Neural progenitor cell (in vitro differentiated cells): Measurements from ENCODE around the gene DCUN1D1. TPM values are rescaled to one million over a fixed set of nuclear protein-coding genes. Genes with fewer than 3 reads are reported as not detected.

Source experiments
- DNase-seq: peaks from one replicate; pipeline ENCODE4 v3.0.0-alpha.2; 2016; ENCODE audit warnings: low spot score
- H2AFZ ChIP-seq: fragments of 200-600 bp; sonication (generic); replicated peaks from 2 replicates; pipeline ENCODE4 v1.6.1; 2016; ENCODE audit warnings: antibody characterized with exemption
- H3F3A ChIP-seq: fragments of 200-600 bp; sonication (generic); 2 replicates; pipeline ENCODE4 v1.6.1; 2016; ENCODE audit warnings: antibody characterized with exemption, low read depth
- H3K27ac ChIP-seq: fragments of 200-600 bp; sonication (generic); 2 replicates; pipeline ENCODE4 v1.5.1; 2016; ENCODE audit warnings: mild to moderate bottlenecking
- H3K27me3 ChIP-seq: fragments of 200-600 bp; sonication (generic); 2 replicates; pipeline ENCODE4 v1.6.1; 2016; ENCODE audit warnings: mild to moderate bottlenecking, moderate library complexity
- H3K36me3 ChIP-seq: fragments of 200-600 bp; sonication (generic); 2 replicates; pipeline ENCODE4 v1.5.1; 2016
- H3K4me1 ChIP-seq: fragments of 200-600 bp; sonication (generic); 2 replicates; pipeline ENCODE4 v1.6.1; 2016; ENCODE audit warnings: mixed run types
- H3K4me2 ChIP-seq: fragments of 200-600 bp; sonication (generic); 2 replicates; pipeline ENCODE4 v1.6.1; 2016
- H3K4me3 ChIP-seq: fragments of 200-600 bp; sonication (generic); 2 replicates; pipeline ENCODE4 v1.5.1; 2016
- H3K79me2 ChIP-seq: fragments of 200-600 bp; sonication (generic); 2 replicates; pipeline ENCODE4 v1.6.1; 2016; ENCODE audit warnings: low read depth
- H3K9ac ChIP-seq: fragments of 200-600 bp; sonication (generic); 2 replicates; pipeline ENCODE4 v1.6.1; 2016
- H3K9me3 ChIP-seq: fragments of 200-600 bp; sonication (generic); 2 replicates; pipeline ENCODE4 v1.5.1; 2016; ENCODE audit warnings: low read depth
- H4K20me1 ChIP-seq: fragments of 200-600 bp; sonication (generic); 2 replicates; pipeline ENCODE4 v1.6.1; 2016; ENCODE audit warnings: low read depth
- H3K27ac Mint-ChIP-seq: 3 replicates; pipeline ENCODE4 v1.8.0; 2021; ENCODE audit warnings: mixed read lengths
- H3K27me3 Mint-ChIP-seq: 2 replicates; pipeline ENCODE4 v1.8.0; 2022; ENCODE audit warnings: low read depth, mild to moderate bottlenecking, inconsistent platforms, moderate library complexity, mixed read lengths; ENCODE audit not compliant: insufficient read depth
- H3K36me3 Mint-ChIP-seq: 3 replicates; pipeline ENCODE4 v1.8.0; 2021; ENCODE audit warnings: mixed read lengths
- H3K4me1 Mint-ChIP-seq: 3 replicates; pipeline ENCODE4 v1.8.0; 2021; ENCODE audit warnings: mixed read lengths
- H3K4me3 Mint-ChIP-seq: 3 replicates; pipeline ENCODE4 v1.8.0; 2021; ENCODE audit warnings: mild to moderate bottlenecking, moderate library complexity, mixed read lengths
- H3K9me3 Mint-ChIP-seq: 3 replicates; pipeline ENCODE4 v1.8.0; 2020; ENCODE audit warnings: mixed read lengths
- EZH2 ChIP-seq: fragments of 200-600 bp; sonication (generic); IDR thresholded peaks from 2 replicates; pipeline ENCODE4 v1.6.1; 2017; ENCODE audit warnings: antibody characterized with exemption, mild to moderate bottlenecking, moderate library complexity
- EZH2phosphoT487 ChIP-seq: fragments of 200-600 bp; sonication (generic); IDR thresholded peaks from 2 replicates; pipeline ENCODE4 v1.6.1; 2017; ENCODE audit warnings: antibody characterized with exemption
- total RNA-seq: library from RNA; depleted of rRNA; stranded (reverse); fragments of >200 nt; gene quantifications from 2 replicates; pipeline ENCODE4 v1.2.3, GENCODE V29; 2015; ENCODE audit warnings: low replicate concordance
- TF ChIP-seq, protein P1 (sequence below): fragments of 200-600 bp; sonication (generic); IDR thresholded peaks from 2 replicates; pipeline ENCODE4 v1.5.1; 2017; ENCODE audit warnings: antibody characterized with exemption, mild to moderate bottlenecking

The DCUN1D1 gene
- total RNA-seq, 1 donor from 2014 or later = 63.6 TPM

DNA sequence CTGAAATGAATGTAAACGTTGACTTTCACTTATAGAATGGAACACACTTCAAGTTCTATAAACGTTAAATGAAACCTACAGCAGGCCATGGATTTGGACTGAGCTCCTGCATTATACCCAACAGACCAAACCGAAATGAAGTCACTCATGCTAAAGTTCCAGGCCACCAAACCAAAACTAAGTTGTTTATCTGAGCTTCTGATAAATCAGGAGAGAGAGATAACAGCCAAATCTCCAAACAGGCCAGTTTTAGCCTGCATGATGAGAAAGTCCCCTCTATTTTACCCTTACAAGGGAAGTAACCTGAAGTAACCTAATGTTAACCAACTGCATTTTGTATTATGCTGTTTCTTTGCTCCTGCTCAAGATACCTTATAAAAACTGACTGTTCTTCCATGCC is 44.5 kb downstream of the DCUN1D1 start:
- H3K36me3 Mint-ChIP-seq = peaks cover 8% of the 10 kb centered on the region
- no peaks in the 10 kb centered on the region for H3K79me2 ChIP-seq
- no peak overlapping the region for H3K4me3 Mint-ChIP-seq

DNA sequence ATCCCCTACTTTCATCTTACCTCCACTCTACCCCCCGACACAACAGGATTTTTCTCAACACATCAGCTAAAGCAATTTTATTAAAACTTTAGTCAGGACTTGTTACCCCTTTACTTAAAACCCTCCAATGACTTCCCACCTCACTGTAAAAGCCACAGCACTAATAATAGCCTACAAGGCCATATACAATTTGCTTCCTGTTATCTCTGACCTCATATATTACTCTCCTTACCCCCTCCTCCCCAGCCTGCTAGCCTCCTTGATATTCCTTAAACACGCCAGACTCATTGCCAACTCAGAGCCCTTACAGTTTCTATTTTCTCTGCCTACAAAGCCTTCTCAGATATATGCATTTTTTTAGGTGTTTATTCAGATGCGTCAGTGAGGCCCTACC is 54.4 kb downstream of the DCUN1D1 start:
- H3K4me1 ChIP-seq = no peaks in the 10 kb centered on the region
- no peaks in the 10 kb centered on the region for H3F3A ChIP-seq
- H3K4me1 Mint-ChIP-seq = no peaks in the 10 kb centered on the region
- H3K9me3 ChIP-seq = no peaks in the 10 kb centered on the region
- H3K4me3 ChIP-seq = no peak overlapping the region
- no peak overlapping the region for H3K4me2 ChIP-seq
- no peaks in the 10 kb centered on the region for H3K79me2 ChIP-seq
- H2AFZ ChIP-seq = no peak overlapping the region
- H3K9me3 Mint-ChIP-seq = no peaks in the 10 kb centered on the region
- TF ChIP-seq EZH2 = no peak
- TF ChIP-seq, protein P1, sequence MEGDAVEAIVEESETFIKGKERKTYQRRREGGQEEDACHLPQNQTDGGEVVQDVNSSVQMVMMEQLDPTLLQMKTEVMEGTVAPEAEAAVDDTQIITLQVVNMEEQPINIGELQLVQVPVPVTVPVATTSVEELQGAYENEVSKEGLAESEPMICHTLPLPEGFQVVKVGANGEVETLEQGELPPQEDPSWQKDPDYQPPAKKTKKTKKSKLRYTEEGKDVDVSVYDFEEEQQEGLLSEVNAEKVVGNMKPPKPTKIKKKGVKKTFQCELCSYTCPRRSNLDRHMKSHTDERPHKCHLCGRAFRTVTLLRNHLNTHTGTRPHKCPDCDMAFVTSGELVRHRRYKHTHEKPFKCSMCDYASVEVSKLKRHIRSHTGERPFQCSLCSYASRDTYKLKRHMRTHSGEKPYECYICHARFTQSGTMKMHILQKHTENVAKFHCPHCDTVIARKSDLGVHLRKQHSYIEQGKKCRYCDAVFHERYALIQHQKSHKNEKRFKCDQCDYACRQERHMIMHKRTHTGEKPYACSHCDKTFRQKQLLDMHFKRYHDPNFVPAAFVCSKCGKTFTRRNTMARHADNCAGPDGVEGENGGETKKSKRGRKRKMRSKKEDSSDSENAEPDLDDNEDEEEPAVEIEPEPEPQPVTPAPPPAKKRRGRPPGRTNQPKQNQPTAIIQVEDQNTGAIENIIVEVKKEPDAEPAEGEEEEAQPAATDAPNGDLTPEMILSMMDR = no peak
- no peak for TF ChIP-seq EZH2phosphoT487
- DNase-seq = no peak
- H3K27me3 ChIP-seq = no peaks in the 10 kb centered on the region
- no peak overlapping the region for H3K4me3 Mint-ChIP-seq
- peaks cover 8% of the 10 kb centered on the region for H3K36me3 Mint-ChIP-seq
- no peak overlapping the region for H3K27ac ChIP-seq
- no peaks in the 10 kb centered on the region for H4K20me1 ChIP-seq
- no peaks in the 10 kb centered on the region for H3K36me3 ChIP-seq
- H3K27ac Mint-ChIP-seq = no peak overlapping the region
- no peak overlapping the region for H3K9ac ChIP-seq
- H3K27me3 Mint-ChIP-seq = no peaks in the 10 kb centered on the region

More for the DNA sequence above, 44.5 kb downstream of the DCUN1D1 start:
- Histone ChIP-seq H3K27me3 (no peaks in the 10 kb centered on the region), H3K9ac (no peak overlapping the region), H3K4me2 (no peak overlapping the region), H3K9me3 (no peaks in the 10 kb centered on the region), H3K4me1 (no peaks in the 10 kb centered on the region), H2AFZ (no peak overlapping the region), H3K36me3 (no peaks in the 10 kb centered on the region), H3K4me3 (no peak overlapping the region), H3K27ac (no peak overlapping the region), H4K20me1 (no peaks in the 10 kb centered on the region), H3F3A (peaks cover 10% of the 10 kb centered on the region)
- DNase-seq = no peak
- Mint-ChIP-seq H3K9me3 (peaks cover 13% of the 10 kb centered on the region), H3K27me3 (no peaks in the 10 kb centered on the region), H3K27ac (no peak overlapping the region), H3K4me1 (no peaks in the 10 kb centered on the region)
- TF ChIP-seq, protein P1 = no peak
- no peak for TF ChIP-seq EZH2phosphoT487
- no peak for TF ChIP-seq EZH2

DNA sequence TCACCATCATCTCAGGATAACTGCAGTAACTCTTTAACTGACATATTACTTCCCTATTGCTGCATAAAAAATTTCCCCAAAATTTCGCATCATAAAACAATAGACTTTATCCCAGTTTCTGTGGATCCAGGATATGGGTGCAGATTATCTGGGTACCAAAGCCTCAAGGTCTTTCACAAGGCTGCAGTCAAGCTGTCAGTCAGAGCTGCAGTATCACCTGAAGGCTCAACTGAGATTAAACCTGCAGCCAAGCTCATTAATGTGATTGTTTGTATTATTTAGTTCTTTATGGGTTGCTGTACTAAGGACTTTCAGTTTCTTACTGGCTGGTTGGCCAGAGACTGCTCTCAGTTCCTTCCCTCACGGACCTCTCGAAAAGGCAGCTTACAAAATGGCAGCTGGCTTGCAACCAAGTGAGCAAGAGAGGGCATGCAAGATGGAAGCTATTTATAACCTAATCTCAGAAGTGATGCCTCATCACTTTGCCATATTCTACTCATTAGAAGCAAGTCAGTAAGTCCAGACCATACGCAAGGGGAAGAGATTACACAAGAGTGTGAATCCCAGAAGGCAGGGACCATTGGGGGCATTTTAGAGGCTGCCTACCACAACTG is 54.9 kb downstream of the DCUN1D1 start:
- no peaks in the 10 kb centered on the region for H3K9me3 Mint-ChIP-seq
- no peak overlapping the region for H3K27ac ChIP-seq
- no peak for DNase-seq
- TF ChIP-seq EZH2phosphoT487 = no peak
- no peak for TF ChIP-seq EZH2
- TF ChIP-seq, protein P1 = no peak
- no peaks in the 10 kb centered on the region for H3K27me3 ChIP-seq
- H3K4me3 ChIP-seq = no peak overlapping the region
- H3K27me3 Mint-ChIP-seq = no peaks in the 10 kb centered on the region
- H3K4me2 ChIP-seq = no peak overlapping the region
- no peak overlapping the region for H3K4me3 Mint-ChIP-seq
- no peaks in the 10 kb centered on the region for H3F3A ChIP-seq
- H3K4me1 ChIP-seq = peaks cover under 1% of the 10 kb centered on the region
- no peak overlapping the region for H3K27ac Mint-ChIP-seq
- no peaks in the 10 kb centered on the region for H3K36me3 ChIP-seq
- peaks cover 8% of the 10 kb centered on the region for H3K36me3 Mint-ChIP-seq
- H3K79me2 ChIP-seq = no peaks in the 10 kb centered on the region
- no peaks in the 10 kb centered on the region for H3K4me1 Mint-ChIP-seq
- no peak overlapping the region for H2AFZ ChIP-seq
- H3K9me3 ChIP-seq = no peaks in the 10 kb centered on the region
- no peak overlapping the region for H3K9ac ChIP-seq
- H4K20me1 ChIP-seq = no peaks in the 10 kb centered on the region
